Astrocyte of the spinal cord (primary cell): ENCODE measurements around the gene RASSF7.

Source experiments
- DNase-seq: peaks from one replicate; pipeline ENCODE4 v3.0.0; 2011; ENCODE audit warnings: low read depth, low spot score
- H3K4me3 ChIP-seq: 2 replicates; pipeline ENCODE4 v1.5.1; 2011; ENCODE audit warnings: low read depth, mild to moderate bottlenecking, low read length, moderate library complexity
- in situ Hi-C: cut with HindIII; loops from 2 replicates; pipeline ENCODE4 v1.10.0; 2017; ENCODE audit warnings: low sequenced_read_pairs
- TF ChIP-seq, protein P1 (sequence below): IDR thresholded peaks from 2 replicates; pipeline ENCODE4 v1.5.1; 2012; ENCODE audit warnings: low read depth, mild to moderate bottlenecking, low read length, inconsistent platforms

Gene RASSF7

DNA sequence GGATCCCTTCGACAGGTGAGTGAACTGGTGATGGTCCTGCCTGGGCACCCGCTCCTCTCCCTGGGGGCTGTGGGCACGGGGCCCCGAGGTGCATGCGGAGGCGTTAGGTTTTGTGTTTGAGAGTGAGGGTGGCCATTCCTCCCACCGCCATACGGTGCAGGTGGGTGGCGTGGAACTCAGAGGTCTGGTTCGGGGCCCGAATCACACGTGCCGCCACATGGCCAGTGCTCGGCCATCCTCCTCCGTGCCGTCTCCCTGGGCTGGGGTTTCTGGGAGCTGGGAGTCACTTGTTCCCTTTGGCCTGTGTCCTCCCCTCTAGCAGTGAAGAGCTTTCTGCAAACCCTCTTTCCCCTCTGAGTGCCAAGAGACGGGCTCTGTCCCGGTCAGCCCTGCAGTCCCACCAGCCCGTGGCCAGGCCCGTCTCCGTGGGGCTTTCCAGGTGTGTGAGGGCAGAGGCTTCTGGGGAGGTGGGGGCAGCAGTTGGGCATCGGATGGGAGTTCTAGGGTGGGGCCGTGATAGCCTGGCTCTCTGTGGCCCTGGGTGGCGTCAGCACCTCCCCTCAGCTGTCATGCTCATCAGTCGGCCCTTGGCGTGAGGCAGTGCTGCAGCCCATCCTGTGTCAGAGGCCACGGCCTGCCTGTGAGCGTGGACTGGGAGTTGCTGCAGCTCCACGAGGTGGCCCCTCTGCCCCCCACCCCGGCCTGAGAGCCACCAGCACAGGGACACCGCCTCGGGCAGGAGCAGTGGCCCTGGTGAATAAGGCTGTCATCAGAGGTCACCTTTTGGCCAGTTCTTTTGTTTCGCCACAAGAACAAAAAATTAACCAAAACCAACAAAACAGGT is 44.7 kb downstream of the RASSF7 start:
- H3K4me3 ChIP-seq, result no peak overlapping the region

DNA sequence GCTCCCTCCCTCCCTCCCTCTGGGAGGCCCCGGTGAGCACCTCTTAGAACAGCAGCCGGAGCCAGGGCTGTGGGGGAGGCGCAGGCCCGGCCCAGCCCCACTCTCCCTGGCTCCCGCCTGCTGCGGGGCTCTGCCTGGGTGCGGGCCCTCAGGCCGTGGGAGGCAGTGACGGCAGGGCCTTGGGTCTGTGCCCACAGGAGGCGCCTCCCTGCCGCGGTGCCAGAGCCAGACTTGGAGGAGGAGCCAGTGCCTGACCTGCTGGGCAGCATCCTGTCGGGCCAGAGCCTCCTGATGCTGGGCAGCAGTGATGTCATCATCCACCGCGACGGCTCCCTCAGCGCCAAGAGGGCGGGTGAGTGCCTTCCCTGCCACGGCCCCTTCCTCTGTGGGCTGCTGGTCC is 45.5 kb downstream of the RASSF7 start:
- TF ChIP-seq, protein P1, sequence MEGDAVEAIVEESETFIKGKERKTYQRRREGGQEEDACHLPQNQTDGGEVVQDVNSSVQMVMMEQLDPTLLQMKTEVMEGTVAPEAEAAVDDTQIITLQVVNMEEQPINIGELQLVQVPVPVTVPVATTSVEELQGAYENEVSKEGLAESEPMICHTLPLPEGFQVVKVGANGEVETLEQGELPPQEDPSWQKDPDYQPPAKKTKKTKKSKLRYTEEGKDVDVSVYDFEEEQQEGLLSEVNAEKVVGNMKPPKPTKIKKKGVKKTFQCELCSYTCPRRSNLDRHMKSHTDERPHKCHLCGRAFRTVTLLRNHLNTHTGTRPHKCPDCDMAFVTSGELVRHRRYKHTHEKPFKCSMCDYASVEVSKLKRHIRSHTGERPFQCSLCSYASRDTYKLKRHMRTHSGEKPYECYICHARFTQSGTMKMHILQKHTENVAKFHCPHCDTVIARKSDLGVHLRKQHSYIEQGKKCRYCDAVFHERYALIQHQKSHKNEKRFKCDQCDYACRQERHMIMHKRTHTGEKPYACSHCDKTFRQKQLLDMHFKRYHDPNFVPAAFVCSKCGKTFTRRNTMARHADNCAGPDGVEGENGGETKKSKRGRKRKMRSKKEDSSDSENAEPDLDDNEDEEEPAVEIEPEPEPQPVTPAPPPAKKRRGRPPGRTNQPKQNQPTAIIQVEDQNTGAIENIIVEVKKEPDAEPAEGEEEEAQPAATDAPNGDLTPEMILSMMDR, result no peak
- DNase-seq, result peak; percentile 45
- H3K4me3 ChIP-seq, result no peak overlapping the region
- in situ Hi-C loops, result no loop called here

More for the DNA sequence above, 44.7 kb downstream of the RASSF7 start:
- TF ChIP-seq, protein P1, result no peak
- no peak for DNase-seq
- in situ Hi-C loops, result no loop called here

DNA sequence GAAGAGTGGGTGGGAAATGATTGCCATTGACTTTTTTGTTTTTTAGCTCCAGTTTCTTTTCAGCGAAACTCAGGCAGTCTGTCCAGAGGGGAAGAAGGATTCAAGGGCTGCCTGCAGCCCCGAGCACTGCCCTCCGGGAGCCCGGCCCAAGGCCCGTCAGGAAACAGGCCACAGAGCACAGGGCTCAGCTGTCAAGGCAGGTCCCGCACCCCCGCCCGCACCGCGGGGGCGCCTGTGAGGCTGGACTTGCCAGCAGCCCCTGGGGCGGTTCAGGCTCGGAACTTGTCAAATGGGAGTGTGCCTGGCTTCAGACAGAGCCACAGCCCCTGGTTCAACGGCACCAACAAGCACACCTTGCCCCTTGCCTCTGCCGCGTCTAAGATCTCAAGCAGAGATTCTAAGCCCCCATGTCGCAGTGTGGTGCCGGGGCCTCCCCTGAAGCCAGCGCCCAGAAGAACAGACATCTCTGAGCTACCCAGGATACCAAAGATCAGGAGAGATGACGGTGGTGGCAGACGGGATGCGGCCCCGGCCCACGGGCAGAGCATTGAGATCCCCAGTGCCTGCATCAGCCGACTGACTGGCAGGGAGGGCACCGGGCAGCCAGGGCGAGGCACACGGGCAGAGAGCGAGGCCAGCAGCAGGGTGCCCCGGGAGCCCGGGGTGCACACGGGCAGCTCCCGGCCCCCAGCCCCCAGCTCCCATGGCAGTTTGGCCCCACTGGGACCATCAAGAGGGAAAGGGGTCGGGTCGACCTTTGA is 46.4 kb downstream of the RASSF7 start:
- TF ChIP-seq, protein P1, result no peak
- no peak for DNase-seq
- in situ Hi-C loops, result no loop called here
- H3K4me3 ChIP-seq, result no peak overlapping the region

DNA sequence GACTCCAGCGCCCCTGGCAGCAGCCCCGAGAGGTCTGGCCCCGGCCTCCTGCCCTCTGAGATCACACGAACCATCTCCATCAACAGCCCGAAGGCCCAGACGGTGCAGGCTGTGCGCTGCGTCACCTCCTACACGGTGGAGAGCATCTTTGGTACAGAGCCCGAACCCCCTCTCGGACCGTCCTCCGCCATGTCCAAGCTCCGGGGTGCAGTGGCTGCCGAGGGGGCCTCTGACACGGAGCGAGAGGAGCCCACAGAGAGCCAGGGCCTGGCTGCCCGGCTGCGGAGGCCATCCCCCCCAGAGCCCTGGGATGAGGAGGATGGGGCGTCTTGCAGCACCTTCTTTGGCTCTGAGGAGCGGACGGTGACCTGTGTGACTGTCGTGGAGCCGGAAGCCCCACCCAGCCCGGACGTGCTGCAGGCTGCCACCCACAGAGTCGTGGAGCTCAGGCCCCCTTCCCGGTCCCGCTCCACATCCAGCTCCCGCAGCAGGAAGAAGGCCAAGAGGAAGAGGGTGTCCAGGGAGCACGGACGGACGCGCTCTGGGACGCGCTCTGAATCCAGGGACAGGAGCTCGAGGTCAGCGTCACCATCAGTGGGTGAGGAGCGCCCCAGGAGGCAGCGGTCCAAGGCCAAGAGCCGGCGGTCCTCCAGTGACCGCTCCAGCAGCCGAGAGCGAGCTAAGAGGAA is 47.3 kb downstream of the RASSF7 start:
- DNase-seq, result no peak
- TF ChIP-seq, protein P1, result no peak
- no peak overlapping the region for H3K4me3 ChIP-seq
- in situ Hi-C loops, result no loop called here

DNA sequence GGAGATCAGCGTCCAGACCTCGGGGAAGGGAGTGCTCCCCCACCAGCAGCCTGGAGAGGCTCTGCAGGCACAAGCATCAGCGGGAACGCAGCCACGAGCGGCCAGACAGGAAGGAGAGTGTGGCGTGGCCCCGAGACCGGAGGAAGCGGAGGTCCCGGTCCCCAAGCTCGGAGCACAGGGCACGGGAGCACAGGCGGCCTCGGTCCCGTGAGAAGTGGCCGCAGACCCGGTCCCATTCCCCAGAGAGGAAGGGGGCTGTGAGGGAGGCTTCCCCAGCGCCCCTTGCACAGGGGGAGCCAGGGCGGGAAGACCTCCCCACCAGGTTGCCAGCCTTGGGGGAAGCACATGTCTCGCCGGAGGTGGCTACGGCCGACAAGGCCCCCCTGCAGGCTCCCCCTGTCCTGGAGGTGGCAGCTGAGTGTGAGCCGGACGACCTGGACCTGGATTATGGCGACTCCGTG is 48.1 kb downstream of the RASSF7 start:
- no peak for DNase-seq
- in situ Hi-C loops, result no loop called here
- no peak overlapping the region for H3K4me3 ChIP-seq
- TF ChIP-seq, protein P1, result no peak

DNA sequence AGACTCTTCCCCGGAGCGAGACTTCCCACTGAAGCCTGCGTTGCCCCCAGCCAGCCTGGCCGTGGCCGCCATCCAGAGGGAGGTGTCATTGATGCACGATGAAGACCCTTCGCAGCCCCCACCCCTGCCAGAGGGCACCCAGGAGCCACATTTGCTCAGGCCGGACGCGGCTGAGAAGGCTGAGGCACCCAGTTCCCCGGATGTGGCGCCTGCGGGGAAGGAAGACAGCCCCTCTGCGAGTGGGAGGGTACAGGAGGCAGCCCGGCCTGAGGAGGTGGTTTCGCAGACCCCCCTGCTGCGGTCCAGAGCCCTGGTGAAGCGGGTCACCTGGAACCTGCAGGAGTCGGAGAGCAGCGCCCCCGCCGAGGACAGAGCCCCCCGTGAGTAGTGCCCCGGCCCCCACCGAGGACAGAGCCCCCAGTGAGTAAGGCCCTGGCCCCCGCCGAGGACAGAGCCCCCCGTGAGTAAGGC is 48.6 kb downstream of the RASSF7 start:
- H3K4me3 ChIP-seq, result no peak overlapping the region
- TF ChIP-seq, protein P1, result no peak
- in situ Hi-C loops, result no loop called here
- DNase-seq, result no peak
